HepG2 (cell line): ENCODE results near the gene IRGQ. TPM values are rescaled to one million over a fixed set of nuclear protein-coding genes. Genes with fewer than 3 reads are reported as not detected.
A peak's percentile ranks its signal among the peaks of the same experiment; 100 is the strongest.

Experiments used
- ATRX ChIP-seq: sonication (generic); formaldehyde crosslinking; IDR thresholded peaks from 2 replicates; pipeline ENCODE4 v1.4.0; 2020; ENCODE audit warnings: missing genetic modification reagents, borderline replicate concordance
- FOXM1 ChIP-seq: sonication (generic); formaldehyde crosslinking; IDR thresholded peaks from 2 replicates; pipeline ENCODE4 v1.5.0; 2020; ENCODE audit warnings: missing genetic modification reagents
- GLI4 ChIP-seq: sonication (generic); formaldehyde crosslinking; IDR thresholded peaks from 2 replicates; pipeline ENCODE4 v1.5.1; 2020; ENCODE audit warnings: missing genetic modification reagents, mild to moderate bottlenecking, moderate library complexity, borderline replicate concordance
- GTF3A ChIP-seq: sonication (generic); formaldehyde crosslinking; conservative IDR thresholded peaks from 2 replicates; pipeline ENCODE4 v1.4.0; 2020; ENCODE audit warnings: mild to moderate bottlenecking, missing genetic modification reagents
- HNRNPK ChIP-seq: fragments of 200-400 bp; formaldehyde crosslinking; IDR thresholded peaks from 2 replicates; pipeline ENCODE4 v1.6.1; 2018; ENCODE audit warnings: low read length, low read depth, moderate library complexity, mild to moderate bottlenecking; ENCODE audit not compliant: poor library complexity, severe bottlenecking
- HOXA5 ChIP-seq: sonication (generic); formaldehyde crosslinking; IDR thresholded peaks from 2 replicates; pipeline ENCODE4 v1.4.0; 2020; ENCODE audit warnings: missing genetic modification reagents
- IRF2 ChIP-seq: IDR thresholded peaks from 2 replicates; pipeline ENCODE4 v1.6.1; 2018; ENCODE audit warnings: missing genetic modification reagents, missing compliant biosample characterization
- KAT2B ChIP-seq: fragments of 150-350 bp; IDR thresholded peaks from 2 replicates; pipeline ENCODE4 v1.6.1; 2014; ENCODE audit warnings: low read depth, low read length, borderline replicate concordance
- MAFG ChIP-seq: sonication (generic); formaldehyde crosslinking; IDR thresholded peaks from 2 replicates; pipeline ENCODE4 v1.5.1; 2020; ENCODE audit warnings: mild to moderate bottlenecking, missing genetic modification reagents
- MTERF4 ChIP-seq: sonication (generic); formaldehyde crosslinking; IDR thresholded peaks from 2 replicates; pipeline ENCODE4 v1.8.0; 2023; ENCODE audit warnings: mild to moderate bottlenecking, missing genetic modification reagents
- MZF1 ChIP-seq: sonication (generic); formaldehyde crosslinking; IDR thresholded peaks from 2 replicates; pipeline ENCODE4 v1.8.1; 2023; ENCODE audit warnings: mild to moderate bottlenecking, missing genetic modification reagents, borderline replicate concordance
- NFE2 ChIP-seq: sonication (generic); formaldehyde crosslinking; IDR thresholded peaks from 2 replicates; pipeline ENCODE4 v1.4.0; 2020; ENCODE audit warnings: missing genetic modification reagents
- NFRKB ChIP-seq: fragments of 450-650 bp; IDR thresholded peaks from 2 replicates; pipeline ENCODE4 v1.6.1; 2017
- PAWR ChIP-seq: sonication (generic); formaldehyde crosslinking; IDR thresholded peaks from 2 replicates; pipeline ENCODE4 v1.4.0; 2020; ENCODE audit warnings: missing genetic modification reagents, mild to moderate bottlenecking, borderline replicate concordance
- PITX1 ChIP-seq: sonication (generic); formaldehyde crosslinking; IDR thresholded peaks from 2 replicates; pipeline ENCODE4 v1.5.1; 2020; ENCODE audit warnings: mild to moderate bottlenecking, missing genetic modification reagents
- RELA ChIP-seq: sonication (generic); formaldehyde crosslinking; IDR thresholded peaks from 2 replicates; pipeline ENCODE4 v1.4.0; 2020; ENCODE audit warnings: missing genetic modification reagents
- REST ChIP-seq, 2 experiments: IDR thresholded peaks; 2 replicates each; pipeline ENCODE4 v1.6.1; 2011 to 2012; ENCODE audit warnings: low read length in 2 of 2, borderline replicate concordance in 1 of 2, low read depth in 1 of 2, mild to moderate bottlenecking in 1 of 2, moderate library complexity in 1 of 2
- SNRNP70 ChIP-seq: fragments of 200-400 bp; formaldehyde crosslinking; IDR thresholded peaks from 2 replicates; pipeline ENCODE4 v1.6.1; 2017; ENCODE audit warnings: mild to moderate bottlenecking, low read depth, low read length, moderate library complexity
- SOX6 ChIP-seq, 2 experiments: fragments of 450-650 bp in 1 of 2; sonication (generic) in 1 of 2; formaldehyde crosslinking in 1 of 2; IDR thresholded peaks; 2 replicates each; pipeline versions ENCODE4 v1.4.0 to v1.6.1; 2017 to 2020; ENCODE audit warnings: antibody characterized with exemption in 1 of 2, mild to moderate bottlenecking in 1 of 2, missing genetic modification reagents in 1 of 2
- TCF7 ChIP-seq: sonication (generic); IDR thresholded peaks from 2 replicates; pipeline ENCODE4 v1.6.1; 2016; ENCODE audit warnings: antibody characterized with exemption, low read depth
- ZNF616 ChIP-seq: sonication (generic); formaldehyde crosslinking; IDR thresholded peaks from 2 replicates; pipeline ENCODE4 v1.5.0; 2020; ENCODE audit warnings: low read depth, mild to moderate bottlenecking, missing genetic modification reagents
- ZNF737 ChIP-seq: sonication (generic); formaldehyde crosslinking; IDR thresholded peaks from 2 replicates; pipeline ENCODE4 v1.5.0; 2020; ENCODE audit warnings: missing genetic modification reagents, mild to moderate bottlenecking, borderline replicate concordance
- ZNF75D ChIP-seq: sonication (generic); formaldehyde crosslinking; IDR thresholded peaks from 2 replicates; pipeline ENCODE4 v1.8.1; 2023; ENCODE audit warnings: missing genetic modification reagents, mild to moderate bottlenecking, borderline replicate concordance
- ZSCAN25 ChIP-seq: sonication (generic); formaldehyde crosslinking; IDR thresholded peaks from 2 replicates; pipeline ENCODE4 v1.8.0; 2022; ENCODE audit warnings: mild to moderate bottlenecking, missing genetic modification reagents
- ZSCAN5A ChIP-seq: sonication (generic); formaldehyde crosslinking; IDR thresholded peaks from 2 replicates; pipeline ENCODE4 v1.8.0; 2022; ENCODE audit warnings: mild to moderate bottlenecking, missing genetic modification reagents, borderline replicate concordance
- polyA plus RNA-seq, 8 experiments: library from polyadenylated mRNA; depleted of rRNA in 3 of 8; stranded (reverse) in 7 of 8; unstranded in 1 of 8; fragments of >200 nt; fragmentation: Illumina TruSeq in 4 of 8; extraction: Trizol in 4 of 8; gene quantifications; 2 replicates each; pipeline versions ENCODE4 v1.2.1 to v1.2.3, GENCODE V29; 2011 to 2016; ENCODE audit warnings: low read depth in 4 of 8, missing spikeins in 1 of 8, mixed read lengths in 1 of 8; ENCODE audit not compliant: insufficient read depth in 1 of 8
- total RNA-seq, 5 experiments: library from RNA; depleted of rRNA; stranded (reverse); fragments of >200 nt; fragmentation: Illumina TruSeq; extraction: Trizol; gene quantifications; 2 replicates each; pipeline ENCODE4 v1.2.3, GENCODE V29; 2016; ENCODE audit warnings: low read depth in 1 of 5

The IRGQ gene
- total and polyA plus RNA-seq, 2 of the 13 experiments (the other 11 are each of a cell fraction or from before 2014, with no cell fraction given): 11.6 to 12.4 TPM

GRCh38 chr19:43594710-43595604, 977 bp downstream of the IRGQ start (continued):
- TF ChIP-seq TCF7: no peak
- TF ChIP-seq ZNF75D (CRISPR knock-in tag): no peak
- TF ChIP-seq IRF2: no peak
- no peak; the same call in 1 of the 2 replicates for TF ChIP-seq PITX1
- TF ChIP-seq RELA (CRISPR knock-in tag): no peak
- TF ChIP-seq ZNF737 (CRISPR knock-in tag): no peak
- no peak for TF ChIP-seq MAFG (CRISPR knock-in tag)
- peak; percentile 57; the same call in 1 of the 2 replicates for TF ChIP-seq MTERF4 (CRISPR knock-in tag)
- TF ChIP-seq HNRNPK: no peak
- no peak for TF ChIP-seq PAWR (CRISPR knock-in tag)
- no peak for TF ChIP-seq SOX6 (IDR thresholded peaks at IDR 0.05)
- peak; percentile 34; the same call in 1 of the 2 replicates for TF ChIP-seq SOX6 (CRISPR knock-in tag; IDR thresholded peaks at IDR 0.05)
- no peak for TF ChIP-seq ZNF616 (CRISPR knock-in tag)
- TF ChIP-seq NFRKB: no peak
- no peak for TF ChIP-seq REST (IDR thresholded peaks at IDR 0.05; ENCODE audit: borderline replicate concordance in 1 of 2, low read depth in 1 of 2, low read length in 2 of 2)
- TF ChIP-seq FOXM1 (CRISPR knock-in tag): no peak
- no peak for TF ChIP-seq ZSCAN25 (CRISPR knock-in tag)
- no peak for TF ChIP-seq ZSCAN5A (CRISPR knock-in tag)
- TF ChIP-seq ATRX (CRISPR knock-in tag): no peak
- no peak for TF ChIP-seq HOXA5 (CRISPR knock-in tag)
- no peak for TF ChIP-seq GTF3A (CRISPR knock-in tag)
- TF ChIP-seq KAT2B: no peak
- no peak for TF ChIP-seq SNRNP70
- TF ChIP-seq MZF1 (CRISPR knock-in tag): no peak
- no peak for TF ChIP-seq NFE2 (CRISPR knock-in tag)
- peak; percentile 85; the same call in 1 of the 2 replicates for TF ChIP-seq GLI4
